PC-3 (cell line): Measurements from ENCODE around the gene CFAP46. TPM values are rescaled to one million over a fixed set of nuclear protein-coding genes. Genes with fewer than 3 reads are reported as not detected.

Source experiments
- ATAC-seq: fragments of 200-7000 bp; cut with Tn5 transposase; 2 replicates; pipeline ENCODE4 v1.9.1; 2020; ENCODE audit warnings: mild to moderate bottlenecking, moderate library complexity
- BruUV-seq: library from RNA; stranded (reverse); fragments of 400-500 nt; replicated peaks from 2 replicates; lab custom pipeline; 2021; lab: Mats Ljungman, UMichigan
- CTCF ChIA-PET: fragments of 300-600 bp; sonication (Branson Sonifier 250); formaldehyde crosslinking; loops from one replicate; lab custom pipeline; 2022; ENCODE audit warnings: antibody characterized with exemption; lab: Charles Lee
- POLR2A ChIA-PET: fragments of 300-600 bp; sonication (Branson Sonifier 250); formaldehyde crosslinking; loops from one replicate; lab custom pipeline; 2022; ENCODE audit warnings: antibody characterized with exemption; ENCODE audit not compliant: unreplicated experiment; lab: Charles Lee
- DNase-seq: peaks from one replicate; pipeline ENCODE4 v3.0.0-alpha.2; 2015
- H2AFZ ChIP-seq: fragments of 300-600 bp; sonication (generic); 2 replicates; pipeline ENCODE4 v1.6.0; 2016; ENCODE audit warnings: antibody characterized with exemption, low read length
- H3F3A ChIP-seq: fragments of 300-600 bp; sonication (generic); one replicate; pipeline ENCODE4 v1.6.0; 2017; ENCODE audit warnings: antibody characterized with exemption, low read length, control low read depth, mild to moderate bottlenecking; ENCODE audit not compliant: unreplicated experiment
- H3K27ac ChIP-seq: fragments of 300-600 bp; sonication (generic); 2 replicates; pipeline ENCODE4 v1.5.1; 2016; ENCODE audit warnings: mild to moderate bottlenecking, low read length
- H3K27me3 ChIP-seq: fragments of 300-600 bp; sonication (generic); 2 replicates; pipeline ENCODE4 v1.6.1; 2016; ENCODE audit warnings: low read length, mixed read lengths
- H3K36me3 ChIP-seq: fragments of 300-600 bp; sonication (generic); 2 replicates; pipeline ENCODE4 v1.6.1; 2016; ENCODE audit warnings: low read depth, mixed run types, low read length, mixed read lengths
- H3K4me1 ChIP-seq: fragments of 300-600 bp; sonication (generic); 2 replicates; pipeline ENCODE4 v1.5.1; 2016; ENCODE audit warnings: low read length; ENCODE audit not compliant: insufficient read depth
- H3K4me2 ChIP-seq: fragments of 300-600 bp; sonication (generic); 2 replicates; pipeline ENCODE4 v1.6.0; 2016; ENCODE audit warnings: low read length
- H3K4me3 ChIP-seq: fragments of 300-600 bp; sonication (generic); 2 replicates; pipeline ENCODE4 v1.5.1; 2016; ENCODE audit warnings: mild to moderate bottlenecking, low read length, mixed read lengths
- H3K79me2 ChIP-seq: fragments of 300-600 bp; sonication (generic); 2 replicates; pipeline ENCODE4 v1.6.1; 2017; ENCODE audit warnings: low read length, mixed read lengths
- H3K9ac ChIP-seq: fragments of 300-600 bp; sonication (generic); 2 replicates; pipeline ENCODE4 v1.6.0; 2016; ENCODE audit warnings: mild to moderate bottlenecking, low read length
- H3K9me2 ChIP-seq: fragments of 300-600 bp; sonication (generic); replicated peaks from 2 replicates; pipeline ENCODE4 v1.6.1; 2016; ENCODE audit warnings: mixed run types, low read length, mixed read lengths
- H3K9me3 ChIP-seq: fragments of 300-600 bp; sonication (generic); 2 replicates; pipeline ENCODE4 v1.6.1; 2016; ENCODE audit warnings: low read length, mixed read lengths
- H4K20me1 ChIP-seq: fragments of 300-600 bp; sonication (generic); 2 replicates; pipeline ENCODE4 v1.6.1; 2016; ENCODE audit warnings: low read length, mixed read lengths
- EZH2 ChIP-seq: fragments of 300-600 bp; sonication (generic); IDR thresholded peaks from one replicate; pipeline ENCODE4 v1.6.1; 2017; ENCODE audit warnings: antibody characterized with exemption, mild to moderate bottlenecking, low read length; ENCODE audit not compliant: unreplicated experiment
- EZH2phosphoT487 ChIP-seq: fragments of 300-600 bp; sonication (generic); IDR thresholded peaks from 2 replicates; pipeline ENCODE4 v1.6.1; 2018; ENCODE audit warnings: mild to moderate bottlenecking, antibody characterized with exemption, low read length, borderline replicate concordance
- intact Hi-C: fragments of 100-400 bp; cut with micrococcal nuclease; formaldehyde crosslinking; loops from 2 replicates; pipeline ENCODE4 v1.9.0; 2023
- total RNA-seq: library from RNA; depleted of rRNA; stranded (reverse); fragments of >200 nt; gene quantifications from 2 replicates; pipeline ENCODE4 v1.2.3, GENCODE V29; 2014
- TF ChIP-seq, protein P1 (sequence below): fragments of 300-600 bp; sonication (generic); conservative IDR thresholded peaks from 2 replicates; pipeline ENCODE4 v1.5.1; 2017; ENCODE audit warnings: antibody characterized with exemption, low read depth, mild to moderate bottlenecking, low read length

CFAP46 gene
- total RNA-seq, 1 experiment from 2014 or later = 0.04 TPM

DNA sequence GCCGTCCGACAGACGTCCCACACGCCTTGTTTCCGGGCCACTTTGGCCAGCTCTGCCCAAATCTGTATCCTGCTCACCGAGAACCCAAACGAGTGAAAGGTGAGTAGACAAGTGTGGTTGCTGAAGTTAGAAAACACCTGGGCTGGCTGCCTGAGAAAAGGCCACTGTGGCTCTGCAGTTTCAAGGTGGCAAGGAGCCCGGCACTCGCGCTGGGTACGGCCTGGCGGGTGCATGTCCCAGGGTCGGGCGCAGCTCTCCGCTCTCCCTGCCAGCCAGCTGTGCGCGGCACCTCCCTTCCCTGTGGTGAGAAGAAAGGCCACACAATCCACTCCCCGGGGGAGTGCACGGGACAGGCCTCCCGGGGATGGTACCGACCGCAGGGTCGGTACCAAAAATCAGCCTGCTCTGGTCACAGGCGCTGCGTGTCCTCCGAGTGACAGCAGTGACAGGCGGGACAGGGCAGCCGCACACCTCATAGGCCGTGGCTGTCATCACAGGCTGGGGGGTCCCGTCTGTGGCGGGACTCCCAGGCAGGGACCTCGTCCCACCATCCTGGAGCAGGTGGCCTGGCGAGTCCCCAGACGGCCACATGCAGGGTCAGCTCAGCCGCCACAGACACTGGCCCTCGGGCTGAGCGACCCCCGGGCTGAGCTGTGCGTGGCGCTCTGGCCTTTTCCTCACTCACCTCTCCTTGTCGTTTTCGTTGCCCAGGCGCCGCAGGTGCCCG lies 22.8 kb downstream of the CFAP46 start:
- ATAC-seq = no peak
- BruUV-seq = no TSS peak
- CTCF ChIA-PET = no interaction called here

DNA sequence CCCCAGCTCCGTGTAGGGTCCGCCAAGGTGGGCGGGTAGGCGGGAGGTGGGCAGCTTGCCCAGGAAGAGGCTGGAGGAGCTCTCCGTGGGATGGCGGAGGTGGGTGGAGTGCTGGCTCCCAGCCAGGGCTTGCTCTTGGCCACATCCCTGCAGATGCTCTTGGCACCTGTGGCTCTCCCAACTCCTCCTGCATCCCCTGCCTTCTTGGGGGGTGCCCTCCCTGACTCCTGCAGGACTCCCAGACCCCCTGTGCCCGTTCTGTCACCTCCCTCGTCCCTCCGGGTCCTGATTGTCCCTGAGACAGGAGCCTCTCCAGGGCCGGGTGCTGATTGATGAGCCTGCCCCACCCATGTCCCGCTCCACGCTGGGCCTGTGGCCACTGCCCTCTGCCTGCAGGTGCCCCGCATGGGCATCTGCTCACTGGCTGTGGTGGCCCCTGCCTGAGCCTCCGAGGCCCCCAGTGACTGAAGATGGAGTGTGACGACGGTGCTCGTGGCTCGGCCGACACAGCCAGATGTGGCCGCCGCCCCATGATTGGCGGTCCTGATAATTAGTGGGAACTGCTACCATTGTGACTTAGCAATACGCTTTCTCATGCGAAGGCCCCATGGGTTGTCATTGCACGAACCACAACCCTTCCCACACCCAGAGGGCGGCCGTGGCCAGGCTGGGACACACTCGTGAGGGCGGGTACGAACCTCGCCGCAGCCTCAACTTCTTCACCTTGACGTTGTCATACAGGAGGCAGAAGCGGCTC lies 23.6 kb downstream of the CFAP46 start:
- CTCF ChIA-PET = no interaction called here
- no peaks in the 10 kb centered on the region for H3K9me3 ChIP-seq
- H3K9me2 ChIP-seq = no peaks in the 10 kb centered on the region
- POLR2A ChIA-PET = no interaction called here
- no peak overlapping the region for H3K27ac ChIP-seq
- H3K9ac ChIP-seq = no peak overlapping the region
- TF ChIP-seq, protein P1, sequence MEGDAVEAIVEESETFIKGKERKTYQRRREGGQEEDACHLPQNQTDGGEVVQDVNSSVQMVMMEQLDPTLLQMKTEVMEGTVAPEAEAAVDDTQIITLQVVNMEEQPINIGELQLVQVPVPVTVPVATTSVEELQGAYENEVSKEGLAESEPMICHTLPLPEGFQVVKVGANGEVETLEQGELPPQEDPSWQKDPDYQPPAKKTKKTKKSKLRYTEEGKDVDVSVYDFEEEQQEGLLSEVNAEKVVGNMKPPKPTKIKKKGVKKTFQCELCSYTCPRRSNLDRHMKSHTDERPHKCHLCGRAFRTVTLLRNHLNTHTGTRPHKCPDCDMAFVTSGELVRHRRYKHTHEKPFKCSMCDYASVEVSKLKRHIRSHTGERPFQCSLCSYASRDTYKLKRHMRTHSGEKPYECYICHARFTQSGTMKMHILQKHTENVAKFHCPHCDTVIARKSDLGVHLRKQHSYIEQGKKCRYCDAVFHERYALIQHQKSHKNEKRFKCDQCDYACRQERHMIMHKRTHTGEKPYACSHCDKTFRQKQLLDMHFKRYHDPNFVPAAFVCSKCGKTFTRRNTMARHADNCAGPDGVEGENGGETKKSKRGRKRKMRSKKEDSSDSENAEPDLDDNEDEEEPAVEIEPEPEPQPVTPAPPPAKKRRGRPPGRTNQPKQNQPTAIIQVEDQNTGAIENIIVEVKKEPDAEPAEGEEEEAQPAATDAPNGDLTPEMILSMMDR = no peak
- TF ChIP-seq EZH2phosphoT487 (no peak), EZH2 (no peak)
- no peaks in the 10 kb centered on the region for H3K79me2 ChIP-seq
- no peak for DNase-seq
- ATAC-seq = no peak
- no peak overlapping the region for H2AFZ ChIP-seq
- H3F3A ChIP-seq = no peaks in the 10 kb centered on the region
- intact Hi-C loops = no loop called here
- no peaks in the 10 kb centered on the region for H3K36me3 ChIP-seq
- H3K4me3 ChIP-seq = no peak overlapping the region
- H3K4me2 ChIP-seq = no peak overlapping the region
- no peaks in the 10 kb centered on the region for H3K27me3 ChIP-seq
- BruUV-seq = no TSS peak
- H4K20me1 ChIP-seq = no peaks in the 10 kb centered on the region
- H3K4me1 ChIP-seq = no peaks in the 10 kb centered on the region

More for the DNA sequence above, 22.8 kb downstream of the CFAP46 start:
- no peak overlapping the region for H3K4me3 ChIP-seq
- H2AFZ ChIP-seq = no peak overlapping the region
- TF ChIP-seq EZH2phosphoT487 (no peak), EZH2 (no peak)
- TF ChIP-seq, protein P1 = no peak
- no peak overlapping the region for H3K9ac ChIP-seq
- H3K27me3 ChIP-seq = no peaks in the 10 kb centered on the region
- H3K79me2 ChIP-seq = no peaks in the 10 kb centered on the region
- no peaks in the 10 kb centered on the region for H3K4me1 ChIP-seq
- H4K20me1 ChIP-seq = no peaks in the 10 kb centered on the region
- no peak overlapping the region for H3K4me2 ChIP-seq
- no peaks in the 10 kb centered on the region for H3F3A ChIP-seq
- intact Hi-C loops = no loop called here
- no peaks in the 10 kb centered on the region for H3K9me3 ChIP-seq
- no peak for DNase-seq
- no peak overlapping the region for H3K27ac ChIP-seq
- POLR2A ChIA-PET = no interaction called here
- no peaks in the 10 kb centered on the region for H3K36me3 ChIP-seq
- no peaks in the 10 kb centered on the region for H3K9me2 ChIP-seq

DNA sequence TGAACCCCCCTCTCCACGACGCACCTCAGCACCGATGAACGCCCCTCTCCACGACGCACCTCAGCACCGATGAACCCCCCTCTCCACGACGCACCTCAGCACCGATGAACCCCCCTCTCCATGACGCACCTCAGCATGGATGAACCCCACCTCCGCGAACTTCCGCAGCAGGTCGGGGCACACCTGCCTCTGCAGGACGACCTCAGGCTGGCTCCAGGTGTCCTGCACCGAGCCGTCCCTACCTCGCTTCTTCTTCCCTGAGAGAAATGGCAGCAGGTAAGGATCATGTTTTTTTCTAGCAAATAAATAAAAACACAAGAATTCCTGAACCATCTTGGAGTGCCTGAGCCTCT lies 24.1 kb downstream of the CFAP46 start:
- Histone ChIP-seq H3K4me2 (no peak overlapping the region), H3K4me3 (no peak overlapping the region), H3K4me1 (no peaks in the 10 kb centered on the region), H3K27ac (no peak overlapping the region), H3K79me2 (no peaks in the 10 kb centered on the region), H4K20me1 (no peaks in the 10 kb centered on the region), H3K9me3 (no peaks in the 10 kb centered on the region), H3K9me2 (no peaks in the 10 kb centered on the region), H3K9ac (no peak overlapping the region), H3K27me3 (no peaks in the 10 kb centered on the region), H3F3A (no peaks in the 10 kb centered on the region), H3K36me3 (no peaks in the 10 kb centered on the region), H2AFZ (no peak overlapping the region)
- TF ChIP-seq, protein P1 = no peak
- no peak for TF ChIP-seq EZH2phosphoT487
- no TSS peak for BruUV-seq
- no peak for ATAC-seq
- ChIA-PET CTCF (no interaction called here), POLR2A (no interaction called here)
- DNase-seq = no peak
- intact Hi-C loops = no loop called here
